Left cardiac atrium (tissue), 4 donors: Measurements from ENCODE around the gene GRIN1. TPM values are rescaled to one million over a fixed set of nuclear protein-coding genes. Genes with fewer than 3 reads are reported as not detected.

Experiments
- ATAC-seq, 2 donors: fragments of 200-7000 bp; cut with Tn5 transposase; one replicate each; pipeline ENCODE4 v1.9.1; 2020; ENCODE audit warnings: mild to moderate bottlenecking in 2 of 2, moderate library complexity in 2 of 2
- DNase-seq: peaks from one replicate; pipeline ENCODE4 v3.0.0-alpha.2; 2020
- intact Hi-C, 2 donors: fragments of 100-400 bp; cut with DNase I; formaldehyde crosslinking; loops; one replicate each; pipeline versions ENCODE4 v1.14.1 to v1.15.1; 2022 to 2023
- total RNA-seq, 2 donors: library from RNA; stranded (reverse); fragmentation: NEBNext Ultra II Directional; extraction: Animal tissue kit (Norgen Biotek cat#: 25700); gene quantifications; one replicate each; pipeline ENCODE4 v1.2.1, GENCODE V29; 2021
- donor health status: DM: no; HTN: yes; CAD: no.
- donor health status: DM: no; HTN: yes; CAD: no; lungs with severe emphysema.
- donor health status: DM: yes; HTN: yes; CAD: no.
- donor health status: Dilated cardiomyopathy.

The GRIN1 gene
- total RNA-seq, 2 donors from 2014 or later = not detected

DNA sequence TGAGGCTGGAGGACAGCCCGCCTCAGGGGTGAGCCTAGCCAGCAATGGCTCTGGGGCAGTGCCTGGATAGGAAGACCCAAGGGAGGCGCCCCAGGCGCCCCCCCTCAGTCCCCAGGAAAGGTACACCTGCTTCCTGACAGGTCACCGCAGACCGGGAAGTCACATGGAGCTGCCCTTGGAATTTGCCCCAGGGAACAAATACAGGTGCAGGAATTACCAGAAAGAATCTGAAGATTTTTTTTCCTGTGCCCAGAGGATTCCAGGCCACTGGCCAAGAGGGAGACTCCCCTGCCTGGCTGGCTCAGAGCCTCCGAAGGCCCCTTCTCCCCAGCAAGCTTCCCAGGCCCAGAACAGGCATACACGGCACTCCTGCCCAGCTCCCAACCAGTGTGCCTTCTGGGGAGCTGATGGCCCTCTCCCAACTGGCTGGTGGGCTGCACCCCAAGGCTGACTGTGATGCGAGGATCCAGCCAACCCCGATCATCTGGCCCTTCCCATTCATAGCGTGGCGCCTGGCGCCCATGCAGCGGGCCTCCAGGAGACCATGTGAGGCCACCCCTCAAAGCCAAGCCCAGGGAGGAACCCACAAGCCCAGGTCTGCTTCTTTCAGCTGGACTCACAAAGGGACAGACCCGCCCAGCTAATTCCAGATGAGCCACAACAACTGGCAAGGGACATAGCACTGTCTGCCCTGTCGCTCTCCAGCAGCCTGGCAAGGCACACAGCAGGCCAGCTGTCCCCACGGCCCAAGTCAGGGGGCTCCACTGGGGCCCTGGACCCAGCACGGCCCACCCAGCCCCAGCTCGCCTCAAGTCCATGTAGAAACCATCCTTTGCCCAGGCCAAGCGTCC, 59.3 kb downstream of the GRIN1 start:
- DNase-seq (no peak), ATAC-seq (no peak)
- intact Hi-C loops = no loop called here

DNA sequence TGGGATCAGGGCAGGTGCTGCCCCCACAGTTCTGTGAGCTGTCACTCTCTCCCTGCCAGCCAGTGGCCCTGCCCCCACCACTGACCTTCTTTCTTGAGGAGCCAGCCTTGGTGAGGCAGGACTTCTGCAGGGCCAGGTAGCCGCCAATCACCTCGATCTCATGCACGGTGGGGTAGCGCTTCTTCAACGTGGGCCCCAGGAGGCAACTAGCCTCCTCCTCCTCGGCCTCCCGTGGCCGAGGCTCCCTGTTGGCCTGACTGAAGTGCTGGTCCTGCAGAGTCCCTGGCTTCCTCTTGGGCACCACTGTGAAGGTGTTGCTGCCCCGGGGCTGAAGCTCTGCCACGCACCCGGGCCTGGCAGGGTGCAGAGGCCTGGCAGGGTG, 59.9 kb downstream of the GRIN1 start:
- no peak for DNase-seq
- ATAC-seq = no peak
- intact Hi-C loops = no loop called here

DNA sequence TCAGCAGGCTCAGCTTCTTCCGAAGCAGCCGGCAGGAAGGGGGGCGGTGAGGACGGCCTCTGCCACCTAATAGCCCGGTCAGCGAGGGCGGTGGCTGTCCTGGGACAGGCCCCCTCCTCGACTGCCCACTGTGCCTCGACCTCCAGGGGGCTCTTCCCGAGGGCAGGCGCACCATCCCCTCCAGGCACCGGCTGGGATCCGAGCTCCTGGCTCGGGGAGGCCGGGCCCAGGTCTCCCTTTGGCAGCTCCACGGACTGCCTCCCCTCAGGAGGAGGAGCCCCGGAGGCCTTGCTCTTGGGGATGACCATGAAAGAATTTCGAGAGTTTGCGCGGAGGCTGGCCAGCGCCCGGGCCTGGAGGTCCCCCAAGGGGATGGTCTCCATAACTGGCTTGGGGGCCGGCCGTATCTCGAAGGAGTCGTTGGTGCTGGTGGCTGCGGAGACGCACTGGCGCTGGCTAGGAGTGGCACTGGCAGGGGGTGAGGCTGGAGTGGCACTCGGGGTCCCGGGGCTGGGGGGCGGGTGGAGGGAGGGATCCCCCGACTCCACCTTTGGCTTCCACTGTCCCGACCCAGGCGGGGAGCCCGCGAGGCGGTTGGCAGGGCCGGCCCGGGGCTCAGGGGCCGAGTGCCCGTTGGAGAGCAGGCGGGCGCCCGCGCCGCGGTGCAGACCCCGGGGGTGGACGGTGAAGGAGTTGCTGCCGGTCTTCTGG, 60.6 kb downstream of the GRIN1 start:
- ATAC-seq (no peak), DNase-seq (no peak)
- intact Hi-C loops = no loop called here

DNA sequence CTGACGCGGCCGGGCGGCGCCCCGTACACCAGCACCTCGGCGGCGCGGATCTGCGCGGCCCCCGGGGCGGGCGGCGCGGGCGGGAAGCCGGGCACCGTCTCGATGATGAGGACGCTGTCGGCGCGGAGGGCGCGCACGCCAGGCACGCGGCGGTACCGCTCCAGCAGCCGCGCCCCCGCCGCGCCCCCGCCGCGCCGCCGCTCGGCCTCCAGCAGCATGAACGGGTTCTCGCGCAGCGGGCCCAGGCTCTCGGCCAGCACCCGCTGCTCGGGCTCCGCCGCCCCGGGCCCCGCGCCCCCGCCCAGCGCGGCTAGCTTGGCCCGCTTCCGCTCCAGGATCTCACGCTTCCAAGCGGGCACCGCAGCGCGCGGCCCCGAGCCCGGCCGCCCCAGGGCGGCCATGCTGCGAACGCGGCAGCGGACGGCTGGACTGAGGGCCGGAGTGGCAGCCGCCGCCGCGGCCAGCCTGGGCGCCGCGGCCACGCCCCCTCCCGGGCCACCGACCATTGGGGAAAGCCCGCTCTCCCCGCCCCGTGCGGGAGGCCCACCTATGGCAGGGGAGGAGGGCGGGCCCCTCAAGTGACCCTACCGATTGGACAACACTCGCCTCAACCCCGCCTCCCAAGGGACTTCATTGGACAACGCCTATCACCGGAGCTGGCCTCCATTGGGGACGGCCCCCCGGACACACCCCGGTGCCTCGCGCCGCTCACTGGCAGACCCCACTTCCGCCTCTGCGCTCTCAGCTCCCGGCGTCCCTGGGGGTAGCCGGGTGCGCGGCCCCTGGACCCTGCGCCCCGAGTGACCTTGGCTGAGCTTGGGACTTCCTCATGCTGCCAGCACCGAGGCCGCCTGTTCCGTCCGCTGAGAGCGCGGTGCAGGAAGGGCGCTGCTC, 61.6 kb downstream of the GRIN1 start, which contains the start of gene TPRN:
TSS of gene TPRN (minus strand) at position 431 of the 894 bp plus-strand sequence. CDS start at position 401, 30 bp downstream.
- DNase-seq (peak; percentile 100), ATAC-seq (peak; percentile 98)
- intact Hi-C loops = no loop called here

DNA sequence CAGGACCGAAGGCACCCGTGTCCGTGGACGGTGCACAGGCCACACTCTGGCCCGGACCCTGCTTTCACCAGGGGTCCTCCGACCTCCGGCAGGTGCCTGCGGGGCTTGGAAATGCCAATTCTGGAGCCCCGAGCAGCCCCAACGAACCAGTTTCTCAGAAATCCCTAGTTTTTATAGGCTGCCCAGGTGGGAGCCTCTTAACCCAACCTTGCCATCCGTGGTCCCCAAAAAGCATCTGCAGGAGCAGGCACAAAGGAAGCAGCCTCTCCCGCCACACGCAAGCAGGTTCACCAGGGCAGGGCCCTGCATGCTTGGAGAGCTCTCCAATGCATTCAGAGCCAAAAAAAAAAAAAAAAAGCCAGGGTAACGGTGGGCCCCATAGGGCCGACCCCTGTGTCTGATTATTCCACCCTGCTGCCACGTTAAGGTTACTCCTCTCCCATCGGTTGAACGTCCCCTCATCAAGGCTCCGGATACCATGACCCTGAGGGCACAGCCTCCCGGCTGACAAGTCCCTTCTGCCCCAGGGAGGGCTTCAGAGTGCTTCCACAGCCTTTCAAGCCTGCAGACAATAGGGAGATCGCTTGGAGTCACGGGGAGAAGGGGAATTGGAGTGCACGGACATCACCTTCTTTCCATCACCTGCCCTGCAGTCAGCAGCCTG, 62.4 kb downstream of the GRIN1 start:
- intact Hi-C loops = no loop called here
- ATAC-seq = no peak
- DNase-seq = no peak

DNA sequence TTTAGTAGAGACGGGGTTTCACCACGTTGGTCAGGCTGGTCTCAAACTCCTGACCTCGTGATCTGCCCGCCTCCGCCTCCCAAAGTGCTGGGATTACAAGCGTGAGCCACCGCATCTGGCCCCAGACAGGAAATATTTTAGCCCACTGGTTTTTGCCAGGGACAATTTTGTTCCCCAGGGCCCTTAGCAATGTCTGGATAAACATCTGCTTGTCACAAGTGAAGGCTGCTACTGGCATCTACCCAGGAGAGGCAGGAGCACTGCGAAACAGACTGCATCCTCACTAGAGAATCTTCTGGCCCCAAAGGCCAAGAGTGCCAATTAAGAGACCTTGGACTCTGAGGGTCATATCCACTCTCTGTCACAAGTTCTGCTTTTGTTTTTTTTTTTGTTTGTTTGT, 64.0 kb downstream of the GRIN1 start:
- DNase-seq = no peak
- intact Hi-C loops = no loop called here
- ATAC-seq = no peak

DNA sequence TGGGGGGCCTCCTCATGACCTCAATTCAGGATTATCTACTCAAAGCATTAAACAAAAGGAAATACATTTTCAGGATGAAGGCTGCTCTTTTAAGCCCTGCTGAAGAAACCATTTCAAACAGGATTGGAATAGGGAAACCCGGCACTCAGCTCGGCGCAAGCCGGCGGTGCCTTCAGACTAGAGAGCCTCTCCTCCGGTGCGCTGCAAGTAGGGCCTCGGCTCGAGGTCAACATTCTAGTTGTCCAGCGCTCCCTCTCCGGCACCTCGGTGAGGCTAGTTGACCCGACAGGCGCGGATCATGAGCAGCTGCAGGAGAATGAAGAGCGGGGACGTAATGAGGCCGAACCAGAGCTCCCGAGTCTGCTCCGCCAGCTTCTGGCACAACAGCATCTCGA, 65.8 kb downstream of the GRIN1 start:
- intact Hi-C loops = no loop called here
- ATAC-seq (no peak), DNase-seq (no peak)

DNA sequence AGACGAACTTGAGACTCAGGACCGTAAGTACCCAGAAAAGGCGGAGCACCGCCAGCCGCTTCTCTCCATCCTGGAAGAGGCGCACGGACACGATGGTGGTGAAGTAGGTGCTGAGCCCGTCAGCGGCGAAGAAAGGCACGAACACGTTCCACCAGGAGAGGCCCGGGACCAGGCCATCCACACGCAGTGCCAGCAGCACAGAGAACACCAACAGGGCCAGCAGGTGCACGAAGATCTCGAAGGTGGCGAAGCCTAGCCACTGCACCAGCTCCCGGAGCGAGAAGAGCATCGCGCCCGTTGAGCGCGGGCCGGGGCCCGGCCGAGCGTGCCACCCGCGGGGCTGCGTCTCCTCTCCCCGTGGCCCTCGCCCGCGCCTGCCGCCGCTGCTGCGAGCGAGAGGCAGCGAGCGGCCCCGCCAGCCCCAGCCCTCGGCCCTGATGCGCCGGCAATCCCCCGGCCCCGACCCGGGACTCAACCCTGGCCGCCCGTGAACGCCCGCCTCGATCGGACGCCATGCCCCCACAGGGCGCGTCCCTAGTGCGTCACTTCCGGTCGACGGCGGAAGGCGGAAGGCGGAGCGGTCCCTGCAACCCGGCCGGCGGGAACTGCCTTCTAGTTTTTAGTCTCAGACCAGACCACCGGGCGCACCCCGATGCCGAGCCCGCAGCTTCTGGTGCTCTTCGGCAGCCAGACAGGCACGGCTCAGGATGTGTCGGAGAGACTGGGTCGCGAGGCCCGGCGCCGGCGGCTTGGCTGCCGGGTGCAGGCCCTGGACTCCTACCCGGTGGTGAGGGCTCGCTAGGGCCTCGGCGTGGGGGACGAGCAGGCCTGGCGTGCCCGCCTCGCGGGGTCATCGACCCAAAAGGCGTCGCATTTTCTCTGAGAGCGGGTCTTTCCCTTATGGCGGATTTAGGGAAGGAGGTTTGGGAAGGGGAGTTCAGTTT, 66.4 kb downstream of the GRIN1 start, which contains the start of the genes NDOR1 and TMEM203:
TSS of gene NDOR1 (plus strand) at position 575 of the 944 bp plus-strand sequence. CDS start at position 653, 78 bp downstream.
TSS of gene TMEM203 (minus strand) at position 523 of the 944 bp plus-strand sequence. CDS start at position 289, 234 bp downstream.
- intact Hi-C loops = no loop called here
- ATAC-seq (peak; percentile 72 to 76), DNase-seq (peak; percentile 94)

DNA sequence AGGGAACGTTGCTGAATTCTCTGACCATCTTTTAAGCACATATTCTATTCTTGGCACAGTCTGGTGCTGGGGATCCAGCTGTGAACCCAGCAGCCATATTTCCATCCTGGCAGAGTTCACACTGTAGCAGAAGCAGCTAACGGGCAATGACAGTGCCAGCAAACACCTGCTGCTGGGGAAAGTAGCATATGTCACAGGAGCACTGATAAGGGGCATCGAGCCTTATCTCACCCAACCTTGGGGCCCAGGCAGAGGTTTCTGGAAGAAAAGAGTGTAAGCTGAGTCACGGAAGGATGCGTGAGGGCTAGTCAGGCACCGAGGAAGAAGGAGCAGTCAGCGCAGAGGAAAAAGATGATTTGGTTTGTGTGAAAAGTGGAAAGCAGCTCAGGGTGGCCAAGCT, 67.6 kb downstream of the GRIN1 start:
- ATAC-seq (no peak), DNase-seq (no peak)
- intact Hi-C loops = no loop called here

DNA sequence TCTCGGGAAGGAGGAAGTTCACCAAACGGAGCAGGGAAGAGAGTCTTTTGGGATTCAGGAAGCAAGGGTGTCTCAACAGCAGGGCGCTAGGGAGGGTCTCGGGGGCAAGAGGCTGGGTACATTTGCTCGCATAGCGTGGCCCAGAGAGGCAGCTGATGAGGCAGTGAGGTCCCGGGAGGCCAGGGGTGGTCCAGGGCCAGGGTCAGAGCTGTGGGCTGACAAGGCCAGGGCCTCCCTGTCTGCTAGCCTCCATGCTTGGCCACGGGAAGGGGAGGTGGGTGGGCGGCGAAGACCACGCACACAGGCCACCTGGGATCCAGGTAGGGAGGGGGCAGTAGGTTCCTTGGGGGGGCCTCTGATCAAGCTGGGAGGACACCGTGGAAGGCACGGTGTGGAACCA, 72.6 kb downstream of the GRIN1 start:
- ATAC-seq (no peak), DNase-seq (no peak)
- intact Hi-C loops = no loop called here

DNA sequence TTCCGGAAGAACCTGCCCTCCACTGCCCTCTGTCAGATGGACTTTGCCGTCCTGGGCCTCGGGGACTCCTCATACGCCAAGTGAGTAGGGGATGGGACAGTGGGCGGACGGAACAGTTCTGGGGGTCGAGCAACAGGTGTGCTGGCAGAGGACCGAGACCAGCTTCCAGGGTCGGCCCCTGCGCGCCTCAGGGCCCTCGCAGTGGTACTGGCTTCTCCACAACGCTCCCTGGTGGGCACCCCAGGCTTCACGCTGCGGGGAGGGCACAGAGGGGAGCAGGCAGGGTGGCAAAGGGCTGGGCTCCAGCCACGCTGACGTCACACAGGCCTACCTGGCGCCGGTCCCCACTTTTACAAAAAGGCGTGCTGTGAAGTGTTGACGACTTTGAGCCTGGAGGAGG, 73.6 kb downstream of the GRIN1 start:
- DNase-seq (no peak), ATAC-seq (no peak)
- intact Hi-C loops = no loop called here

DNA sequence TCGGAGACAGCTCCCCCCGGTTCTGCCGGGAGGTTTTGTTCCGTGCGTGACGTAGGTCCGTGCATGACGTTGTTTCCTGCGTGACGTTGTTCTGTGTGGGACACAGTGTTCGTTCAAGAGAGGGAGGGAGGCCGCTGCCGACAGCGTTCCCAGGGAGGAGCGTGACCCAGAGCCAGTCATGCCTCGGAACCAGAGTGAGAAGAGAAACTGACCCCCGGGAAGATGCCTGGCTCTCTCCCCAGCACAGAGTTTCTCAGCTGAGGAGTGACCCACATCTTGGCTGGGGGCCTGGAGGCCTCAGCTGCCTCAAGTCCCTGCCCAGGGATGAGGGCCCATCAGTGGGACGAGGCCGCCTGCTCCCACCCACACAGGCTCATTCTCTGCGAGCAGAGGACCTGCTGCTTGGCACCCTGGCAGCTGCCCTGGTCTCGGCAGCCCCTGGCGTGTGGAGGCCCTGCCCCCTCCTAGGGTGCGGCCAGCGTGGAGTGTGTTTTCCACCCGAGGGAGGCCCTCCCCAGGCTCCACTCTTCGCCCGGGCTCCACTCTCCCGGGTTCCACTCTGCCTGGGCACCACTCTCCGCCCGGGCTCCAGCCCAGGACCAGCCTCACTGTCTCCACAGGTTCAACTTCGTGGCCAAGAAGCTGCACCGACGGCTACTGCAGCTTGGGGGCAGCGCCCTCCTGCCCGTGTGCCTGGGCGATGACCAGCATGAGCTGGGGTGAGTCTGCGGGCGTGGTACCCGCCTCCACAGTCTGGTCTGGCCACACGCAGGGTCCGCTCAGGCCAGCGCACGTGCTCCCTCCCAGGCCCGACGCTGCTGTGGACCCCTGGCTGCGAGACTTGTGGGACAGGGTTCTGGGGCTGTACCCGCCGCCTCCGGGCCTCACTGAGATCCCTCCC, 74.5 kb downstream of the GRIN1 start:
- no peak for ATAC-seq
- intact Hi-C loops = no loop called here
- DNase-seq = no peak

DNA sequence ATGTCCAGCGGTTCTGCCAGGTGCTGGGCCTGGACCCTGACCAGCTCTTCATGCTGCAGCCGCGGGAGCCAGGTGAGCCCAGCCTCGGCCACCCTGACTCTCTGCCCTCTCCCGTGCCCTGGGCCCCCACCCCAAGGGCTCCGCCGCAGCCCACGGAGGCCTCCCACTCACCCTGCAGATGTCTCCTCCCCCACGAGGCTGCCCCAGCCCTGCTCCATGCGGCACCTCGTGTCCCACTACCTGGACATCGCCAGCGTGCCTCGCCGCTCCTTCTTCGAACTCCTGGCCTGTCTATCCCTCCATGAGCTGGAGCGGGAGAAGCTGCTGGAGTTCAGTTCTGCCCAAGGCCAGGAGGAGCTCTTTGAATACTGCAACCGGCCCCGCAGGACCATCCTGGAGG, 75.7 kb downstream of the GRIN1 start:
- ATAC-seq = no peak
- intact Hi-C loops = no loop called here
- no peak for DNase-seq

DNA sequence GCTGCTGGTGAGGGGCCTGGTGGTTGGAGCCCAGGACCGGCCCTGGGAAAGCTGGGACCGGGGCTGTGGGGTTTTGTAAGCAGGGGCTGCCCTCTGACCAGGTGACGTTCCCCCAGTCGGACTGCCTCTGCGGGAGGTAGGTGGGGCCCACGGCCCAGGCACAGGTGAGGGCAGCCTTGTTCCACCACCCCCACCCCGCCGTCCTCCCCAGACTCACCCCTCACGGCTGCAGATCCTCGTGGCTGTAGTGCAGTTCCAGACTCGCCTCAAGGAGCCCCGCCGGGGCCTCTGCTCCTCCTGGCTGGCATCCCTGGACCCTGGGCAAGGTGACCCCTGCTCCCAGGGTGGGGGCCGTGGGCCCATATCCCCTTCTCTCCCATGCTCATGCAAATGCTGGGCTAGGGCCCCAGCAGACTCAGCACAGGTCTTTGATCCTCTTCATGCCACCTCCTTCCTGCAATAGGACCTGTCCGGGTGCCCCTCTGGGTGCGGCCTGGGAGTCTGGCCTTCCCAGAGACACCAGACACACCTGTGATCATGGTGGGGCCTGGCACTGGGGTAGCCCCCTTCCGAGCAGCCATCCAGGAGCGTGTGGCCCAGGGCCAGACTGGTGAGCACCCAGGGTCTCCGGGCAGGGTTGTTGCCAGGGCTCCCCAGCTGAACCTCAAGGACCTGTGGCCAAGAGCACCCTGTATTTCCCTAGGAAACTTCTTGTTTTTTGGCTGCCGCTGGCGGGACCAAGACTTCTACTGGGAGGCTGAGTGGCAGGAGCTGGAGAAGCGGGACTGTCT, 76.4 kb downstream of the GRIN1 start:
- intact Hi-C loops = no loop called here
- no peak for ATAC-seq
- DNase-seq = no peak

DNA sequence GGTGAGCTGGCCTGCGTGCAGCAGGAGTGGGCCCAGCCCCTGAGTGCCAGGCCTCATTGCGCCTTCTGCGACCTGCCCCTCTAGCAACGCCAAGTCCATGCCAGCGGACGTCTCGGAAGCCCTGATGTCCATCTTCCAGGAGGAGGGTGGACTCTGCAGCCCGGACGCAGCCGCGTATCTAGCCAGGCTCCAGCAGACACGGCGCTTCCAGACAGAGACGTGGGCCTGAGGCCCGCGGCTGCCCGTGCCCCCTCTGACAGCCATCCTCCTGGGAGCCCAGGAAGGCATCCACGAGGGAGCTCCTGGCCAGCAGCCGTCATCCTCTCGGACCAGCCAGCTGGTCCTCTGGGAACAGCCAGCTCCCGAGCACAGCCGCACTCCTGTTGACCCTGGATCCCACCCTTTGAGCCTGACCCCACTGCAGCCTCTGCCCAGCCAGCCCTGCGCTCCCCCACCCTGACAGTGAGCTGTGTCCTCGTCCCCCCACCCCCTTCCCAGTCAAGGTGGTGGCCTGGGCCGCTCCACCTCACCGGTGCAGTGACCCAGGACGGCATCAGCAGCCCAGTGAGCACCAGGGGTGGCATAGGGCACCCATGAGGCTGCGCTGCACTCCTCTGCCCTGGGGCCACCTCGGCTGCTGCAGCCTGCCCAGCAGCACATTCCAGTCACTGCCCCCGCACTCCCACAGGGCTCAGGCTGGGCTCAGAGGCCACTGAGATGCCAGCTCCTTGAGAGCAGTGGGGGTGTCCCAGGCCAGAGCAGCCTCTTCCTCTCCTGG, 77.4 kb downstream of the GRIN1 start:
- DNase-seq (no peak), ATAC-seq (no peak)
- intact Hi-C loops = no loop called here
